PFSK-1 (cell line): ENCODE data around the gene USP7.

Experiments
- FOXP2 ChIP-seq: optimal IDR thresholded peaks from 2 replicates; pipeline ENCODE3; 2011; ENCODE audit warnings: borderline replicate concordance, control low read depth, inconsistent platforms; ENCODE audit not compliant: insufficient read depth; ENCODE audit errors: extremely low read length, extremely low read depth
- POLR2AphosphoS5 ChIP-seq: IDR thresholded peaks from 2 replicates; pipeline ENCODE4 v1.6.1; 2012; ENCODE audit warnings: low read depth, mild to moderate bottlenecking, control low read depth, low read length, moderate library complexity
- REST ChIP-seq, 2 experiments: IDR thresholded peaks; 2 replicates each; pipeline versions ENCODE4 v1.6.1 to v1.8.0; 2011 to 2012; ENCODE audit warnings: low read depth in 2 of 2, low read length in 2 of 2, control low read depth in 1 of 2, inconsistent platforms in 1 of 2, mild to moderate bottlenecking in 1 of 2, moderate library complexity in 1 of 2; ENCODE audit not compliant: insufficient read depth in 1 of 2
- SIN3A ChIP-seq: IDR thresholded peaks from 2 replicates; pipeline ENCODE4 v1.6.1; 2012; ENCODE audit warnings: mild to moderate bottlenecking, low read length, moderate library complexity, borderline replicate concordance; ENCODE audit not compliant: insufficient read depth
- TAF1 ChIP-seq: IDR thresholded peaks from 2 replicates; pipeline ENCODE4 v1.6.1; 2012; ENCODE audit warnings: low read length, control low read depth, borderline replicate concordance; ENCODE audit not compliant: insufficient read depth

The USP7 gene

GRCh38 chr16:8874388-8874787 is 89.3 kb downstream of the USP7 start:
- TF ChIP-seq POLR2AphosphoS5 (no peak), FOXP2 (no peak), REST (IDR thresholded peaks at IDR 0.05; ENCODE audit: insufficient read depth in 1 of 2, low read depth in 2 of 2, low read length in 2 of 2) (no peak), TAF1 (no peak), SIN3A (no peak)

GRCh38 chr16:8872967-8873865 is 90.5 kb downstream of the USP7 start:
- no peak for TF ChIP-seq SIN3A
- TF ChIP-seq TAF1: no peak
- TF ChIP-seq REST (IDR thresholded peaks at IDR 0.05; ENCODE audit: insufficient read depth in 1 of 2, low read depth in 2 of 2, low read length in 2 of 2): no peak
- no peak for TF ChIP-seq FOXP2
- no peak for TF ChIP-seq POLR2AphosphoS5

- TF ChIP-seq REST (IDR thresholded peaks at IDR 0.05; ENCODE audit: insufficient read depth in 1 of 2, low read depth in 2 of 2, low read length in 2 of 2) (no peak), FOXP2 (no peak), SIN3A (no peak), TAF1 (no peak), POLR2AphosphoS5 (no peak)
Measured at GRCh38 chr16:8872071-8872470, 91.6 kb downstream of the USP7 start.

GRCh38 chr16:8869212-8869987 is 94.3 kb downstream of the USP7 start:
- no peak; the same call in 1 of the 2 replicates for TF ChIP-seq POLR2AphosphoS5
- TF ChIP-seq FOXP2: no peak
- no peak for TF ChIP-seq REST (IDR thresholded peaks at IDR 0.05; ENCODE audit: insufficient read depth in 1 of 2, low read depth in 2 of 2, low read length in 2 of 2)
